Measurements from ENCODE around the gene OR2AE1.

- TF ChIP-seq CTCF (IDR thresholded peaks at IDR 0.05): no peak
- TF ChIP-seq POLR2A (IDR thresholded peaks at IDR 0.05): no peak
- TF ChIP-seq POLR2AphosphoS5 (IDR thresholded peaks at IDR 0.05): no peak
Measured at GRCh38 chr7:99848420-99849216, 28.2 kb downstream of the OR2AE1 start.
